GM10266 (cell line): Measurements from ENCODE around the gene ABCA7.
A peak's percentile ranks its signal among the peaks of the same experiment; 100 is the strongest.

ENCODE experiments used
- DNase-seq: peaks from one replicate; pipeline ENCODE4 v3.0.0; 2012; ENCODE audit errors: extremely low spot score
- CTCF ChIP-seq: IDR thresholded peaks from 2 replicates; pipeline ENCODE4 v1.5.1; 2012; ENCODE audit warnings: mild to moderate bottlenecking, low read depth; ENCODE audit not compliant: control insufficient read depth, insufficient read depth; ENCODE audit errors: missing control alignments

Gene ABCA7

DNA sequence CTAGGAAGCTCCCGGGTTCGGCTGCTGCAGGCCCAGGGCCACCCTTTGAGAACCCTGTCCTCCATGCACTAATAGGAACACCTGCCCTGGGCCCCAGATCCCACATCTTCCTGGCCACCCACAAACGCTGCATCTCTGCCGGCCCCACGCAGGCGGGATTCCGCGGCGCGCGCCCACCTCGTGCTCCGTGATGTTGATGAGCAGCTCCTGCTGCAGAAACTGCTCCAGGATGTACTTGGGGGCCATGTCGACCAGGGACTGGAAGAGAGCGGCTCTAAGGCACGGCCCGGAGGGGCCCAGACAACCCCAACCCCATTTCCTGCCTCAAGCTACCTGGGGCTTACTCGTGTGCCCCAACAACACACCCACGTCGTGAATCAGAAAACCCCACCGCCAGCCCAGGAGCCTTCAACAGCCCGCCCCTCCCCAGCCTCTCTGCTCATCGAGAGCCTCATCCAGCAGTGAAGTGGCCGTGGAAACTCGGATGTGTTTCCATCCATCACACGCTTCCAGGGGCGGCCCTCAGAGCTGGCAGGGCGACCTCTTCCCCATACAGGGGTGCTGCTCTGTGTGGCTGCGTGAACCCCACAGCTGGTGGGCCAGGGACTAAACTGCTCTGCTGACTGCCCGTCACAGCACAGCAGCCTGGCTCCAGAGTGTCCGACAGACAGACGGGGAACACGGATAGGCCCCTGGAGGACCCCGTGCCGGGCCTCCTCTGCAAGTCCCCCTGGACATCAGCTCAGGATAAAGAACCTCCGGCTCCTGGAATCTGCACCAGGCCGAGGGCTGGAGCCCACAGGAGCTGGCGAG, 51.0 kb downstream of the ABCA7 start:
- TF ChIP-seq CTCF, result no peak

GRCh38 chr19:1091544-1092175, 51.8 kb downstream of the ABCA7 start:
- no peak for DNase-seq
- no peak for TF ChIP-seq CTCF

More for the DNA sequence above, 51.0 kb downstream of the ABCA7 start:
- DNase-seq, result no peak

- TF ChIP-seq CTCF, result no peak
- DNase-seq, result no peak
Observed at GRCh38 chr19:1093330-1093729, 53.4 kb downstream of the ABCA7 start.

DNA sequence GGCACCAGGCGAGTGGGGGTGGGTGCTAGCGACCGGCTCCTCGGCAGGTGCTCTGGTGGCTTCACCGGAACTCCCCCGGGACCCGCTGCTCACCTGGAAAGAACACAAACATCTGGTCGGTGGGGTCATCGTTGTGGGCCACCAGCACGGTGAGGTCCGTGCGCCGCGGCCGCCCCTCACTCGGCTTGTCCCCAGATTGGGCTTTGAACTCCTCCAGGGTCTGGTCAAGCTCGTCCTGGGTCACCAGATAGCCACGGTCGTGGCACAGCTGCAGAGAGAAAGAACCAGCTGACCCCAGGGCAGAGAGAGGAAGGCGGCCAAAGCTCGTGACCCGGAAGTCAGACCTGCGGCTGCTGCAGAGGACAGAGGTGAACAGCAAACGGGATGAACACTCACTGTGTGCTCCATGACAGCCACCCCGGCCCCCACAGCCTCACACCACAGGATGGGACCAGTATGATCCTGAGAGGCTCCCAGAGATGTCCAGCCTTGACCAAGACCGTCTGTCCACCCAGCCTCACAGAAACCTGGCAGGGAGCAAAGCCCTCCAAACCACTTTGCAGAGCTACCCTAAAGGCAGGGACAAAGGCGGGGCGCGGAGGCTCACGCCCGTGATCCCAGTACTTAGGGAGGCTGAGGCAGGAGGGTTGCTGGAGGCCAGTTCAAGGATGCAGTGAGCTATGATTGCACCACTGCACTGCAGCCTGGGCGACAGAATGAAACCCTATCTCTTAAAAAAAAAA, 54.1 kb downstream of the ABCA7 start:
- TF ChIP-seq CTCF, result no peak
- DNase-seq, result no peak

DNA sequence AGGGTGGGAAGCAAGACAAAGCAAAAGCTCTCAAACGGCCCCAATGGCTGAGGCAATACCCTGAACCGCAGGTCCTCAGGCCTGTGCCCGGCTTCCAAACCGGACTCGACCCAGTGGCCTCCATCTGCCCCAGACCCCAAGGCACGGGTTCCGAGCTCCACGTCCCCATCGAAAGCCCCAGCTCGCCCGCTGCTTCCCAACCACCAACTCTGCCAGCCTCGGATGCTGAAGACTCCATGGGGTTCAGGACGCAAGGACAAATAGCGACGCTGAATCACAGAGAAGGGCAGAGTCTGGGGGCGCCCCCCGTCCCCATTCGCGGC, 54.7 kb downstream of the ABCA7 start:
- no peak for DNase-seq
- no peak for TF ChIP-seq CTCF

DNA sequence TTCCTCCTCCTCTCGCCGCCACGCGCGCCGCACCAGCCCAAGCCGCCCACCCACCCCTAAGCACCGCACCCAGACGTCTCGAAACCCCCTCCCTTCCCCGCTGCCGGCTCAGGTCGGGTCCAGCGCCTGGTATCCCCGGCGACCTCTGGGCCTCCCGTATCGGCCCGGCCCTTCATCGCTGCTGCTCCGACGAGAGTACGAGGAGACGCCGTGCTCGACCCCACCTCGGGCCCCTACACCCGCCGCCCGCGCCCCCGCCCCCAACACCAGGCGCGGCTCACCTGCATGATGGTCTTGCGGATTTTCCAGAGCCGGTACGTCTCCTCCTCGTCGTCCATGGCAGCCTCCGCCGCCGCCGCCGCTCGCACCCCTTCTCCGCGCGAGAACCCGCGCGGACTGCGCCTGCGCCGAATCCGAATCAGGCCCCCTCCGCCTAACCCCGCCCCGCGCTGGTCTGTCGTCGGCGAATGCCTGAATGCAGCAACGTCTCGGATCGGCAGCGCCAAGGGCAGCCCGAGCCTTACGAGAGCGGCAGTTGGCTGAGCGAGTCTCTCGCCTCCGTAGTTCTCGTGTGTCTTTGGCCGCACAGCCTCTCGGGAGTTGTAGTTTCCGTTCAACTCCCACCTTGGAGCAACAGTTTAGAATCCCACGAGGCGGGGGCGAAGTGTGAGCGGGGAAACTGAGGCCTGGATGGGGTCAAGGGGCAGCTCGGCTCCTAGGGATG, 55.2 kb downstream of the ABCA7 start, which contains the start of gene POLR2E:
Gene POLR2E, minus strand, starts transcription at position 398 of the 724 bp plus-strand sequence. Its CDS starts 60 bp downstream, at position 338.
- peak; percentile 98 for DNase-seq
- TF ChIP-seq CTCF, result no peak
